HEK293 (cell line): ENCODE data around the gene KIF21A.

Source experiments
- CTCF ChIA-PET: fragments of 350-600 bp; formaldehyde crosslinking; extraction: SDS; loops from one replicate; lab custom pipeline; 2021; ENCODE audit warnings: antibody characterized with exemption; lab: Yijun Ruan, JAX
- POLR2A ChIA-PET: fragments of 300-600 bp; formaldehyde crosslinking; extraction: SDS; loops from one replicate; lab custom pipeline; 2020; ENCODE audit warnings: antibody characterized with exemption, inconsistent platforms; lab: Yijun Ruan, JAX
- H3K27ac ChIP-seq: fragments of 200-500 bp; sonication (Bioruptor generic); 2 replicates; pipeline ENCODE4 v1.5.1; 2014; ENCODE audit warnings: low read depth, low read length, control low read depth, inconsistent platforms; ENCODE audit errors: extremely low read depth
- H3K36me3 ChIP-seq, 2 experiments: fragments of 200-500 bp in 1 of 2; sonication (Bioruptor generic) in 1 of 2; 1 replicate in 1 of 2; 2 replicates in 1 of 2; pipeline ENCODE4 v1.5.1; 2014 to 2017; ENCODE audit warnings: inconsistent platforms in 2 of 2, low read length in 2 of 2; ENCODE audit not compliant: control insufficient read depth in 2 of 2, insufficient read depth in 1 of 2
- H3K4me1 ChIP-seq: fragments of 200-500 bp; sonication (Bioruptor generic); 2 replicates; pipeline ENCODE4 v1.5.1; 2014; ENCODE audit warnings: mild to moderate bottlenecking, low read length, inconsistent platforms; ENCODE audit not compliant: control insufficient read depth, insufficient read depth
- H3K4me3 ChIP-seq: 2 replicates; pipeline ENCODE4 v1.5.1; 2011; ENCODE audit warnings: low read depth, mild to moderate bottlenecking, control low read depth, low read length, moderate library complexity
- H3K9me3 ChIP-seq: fragments of 200-500 bp; sonication (Bioruptor generic); 2 replicates; pipeline ENCODE4 v1.5.1; 2014; ENCODE audit warnings: low read depth, low read length, inconsistent platforms; ENCODE audit not compliant: control insufficient read depth, insufficient read depth
- BCL6B ChIP-seq: fragments of 450-650 bp; formaldehyde crosslinking; IDR thresholded peaks from 2 replicates; pipeline ENCODE4 v1.5.1; 2017; ENCODE audit warnings: missing biosample characterization, missing genetic modification characterization
- IKZF3 ChIP-seq: fragments of 450-650 bp; IDR thresholded peaks from 2 replicates; pipeline ENCODE4 v1.5.0; 2018; ENCODE audit warnings: missing biosample characterization, mild to moderate bottlenecking, missing genetic modification characterization, moderate library complexity
- MZF1 ChIP-seq: fragments of 450-650 bp; formaldehyde crosslinking; IDR thresholded peaks from 2 replicates; pipeline ENCODE4 v1.5.1; 2017; ENCODE audit warnings: missing biosample characterization, missing genetic modification characterization, borderline replicate concordance
- ZBTB8A ChIP-seq: fragments of 450-650 bp; formaldehyde crosslinking; IDR thresholded peaks from 2 replicates; pipeline ENCODE4 v1.5.1; 2016; ENCODE audit warnings: missing biosample characterization, missing genetic modification characterization
- ZFP69B ChIP-seq: fragments of 450-650 bp; formaldehyde crosslinking; IDR thresholded peaks from 2 replicates; pipeline ENCODE4 v1.5.1; 2016; ENCODE audit warnings: missing biosample characterization, missing genetic modification characterization
- ZNF211 ChIP-seq: fragments of 450-650 bp; formaldehyde crosslinking; IDR thresholded peaks from 2 replicates; pipeline ENCODE4 v1.5.1; 2016; ENCODE audit warnings: low read depth, missing biosample characterization, missing genetic modification characterization
- ZNF214 ChIP-seq: fragments of 450-650 bp; formaldehyde crosslinking; IDR thresholded peaks from 2 replicates; pipeline ENCODE4 v1.5.1; 2017; ENCODE audit warnings: missing biosample characterization, mild to moderate bottlenecking, missing genetic modification characterization, borderline replicate concordance
- ZNF239 ChIP-seq: fragments of 450-650 bp; formaldehyde crosslinking; IDR thresholded peaks from 2 replicates; pipeline ENCODE4 v1.5.1; 2016; ENCODE audit warnings: missing biosample characterization, missing genetic modification characterization
- ZNF26 ChIP-seq: fragments of 450-650 bp; formaldehyde crosslinking; IDR thresholded peaks from 2 replicates; pipeline ENCODE4 v1.5.1; 2016; ENCODE audit warnings: missing biosample characterization, missing genetic modification characterization
- ZNF398 ChIP-seq: fragments of 450-650 bp; formaldehyde crosslinking; IDR thresholded peaks from 2 replicates; pipeline ENCODE4 v1.5.1; 2017; ENCODE audit warnings: missing biosample characterization, missing genetic modification characterization
- ZNF423 ChIP-seq: fragments of 450-650 bp; formaldehyde crosslinking; IDR thresholded peaks from 2 replicates; pipeline ENCODE4 v1.5.1; 2016; ENCODE audit warnings: missing biosample characterization, missing genetic modification characterization
- ZNF521 ChIP-seq: fragments of 450-650 bp; formaldehyde crosslinking; IDR thresholded peaks from 2 replicates; pipeline ENCODE4 v1.5.1; 2017; ENCODE audit warnings: missing biosample characterization, mild to moderate bottlenecking, missing genetic modification characterization
- ZNF558 ChIP-seq: fragments of 450-650 bp; formaldehyde crosslinking; IDR thresholded peaks from 2 replicates; pipeline ENCODE4 v1.5.1; 2016; ENCODE audit warnings: missing biosample characterization, missing genetic modification characterization
- ZNF560 ChIP-seq: fragments of 450-650 bp; formaldehyde crosslinking; IDR thresholded peaks from 2 replicates; pipeline ENCODE4 v1.5.1; 2017; ENCODE audit warnings: missing biosample characterization, missing genetic modification characterization, borderline replicate concordance
- ZNF571 ChIP-seq: fragments of 450-650 bp; formaldehyde crosslinking; IDR thresholded peaks from 2 replicates; pipeline ENCODE4 v1.5.0; 2017; ENCODE audit warnings: missing biosample characterization, missing genetic modification characterization
- ZNF654 ChIP-seq: fragments of 450-650 bp; formaldehyde crosslinking; IDR thresholded peaks from 2 replicates; pipeline ENCODE4 v1.5.1; 2016; ENCODE audit warnings: low read depth, missing biosample characterization, missing genetic modification characterization
- ZNF664 ChIP-seq: fragments of 450-650 bp; formaldehyde crosslinking; IDR thresholded peaks from 2 replicates; pipeline ENCODE4 v1.5.1; 2016; ENCODE audit warnings: missing biosample characterization, missing genetic modification characterization
- ZNF747 ChIP-seq: fragments of 450-650 bp; formaldehyde crosslinking; IDR thresholded peaks from 2 replicates; pipeline ENCODE4 v1.5.1; 2016; ENCODE audit warnings: missing biosample characterization, missing genetic modification characterization
- ZSCAN30 ChIP-seq: fragments of 450-650 bp; IDR thresholded peaks from 2 replicates; pipeline ENCODE4 v1.5.1; 2018; ENCODE audit warnings: missing biosample characterization, mild to moderate bottlenecking, missing genetic modification characterization, moderate library complexity
- TF ChIP-seq, protein P1 (sequence below): fragments of 450-650 bp; formaldehyde crosslinking; IDR thresholded peaks from 2 replicates; pipeline ENCODE4 v1.5.1; 2016; ENCODE audit warnings: missing biosample characterization, missing genetic modification characterization

Gene KIF21A

GRCh38 chr12:39435531-39435930 lies 7.4 kb downstream of the KIF21A start:
- no peaks in the 10 kb centered on the region for H3K9me3 ChIP-seq
- TF ChIP-seq ZNF571 (tag by site-specific recombination) (no peak), ZNF423 (tag by site-specific recombination) (no peak), MZF1 (tag by site-specific recombination) (no peak), ZNF26 (tag by site-specific recombination) (no peak), ZNF521 (no peak), ZBTB8A (tag by site-specific recombination) (no peak), ZNF214 (tag by site-specific recombination) (no peak), ZNF558 (tag by site-specific recombination) (no peak)
- TF ChIP-seq, all 188 proteins: peak for 0
- Histone ChIP-seq H3K4me3 (no peak overlapping the region), H3K36me3 (no peaks in the 10 kb centered on the region), H3K4me1 (peaks cover 6% of the 10 kb centered on the region), H3K27ac (no peak overlapping the region)
- POLR2A ChIA-PET: no interaction called here
- CTCF ChIA-PET: no interaction called here

DNA sequence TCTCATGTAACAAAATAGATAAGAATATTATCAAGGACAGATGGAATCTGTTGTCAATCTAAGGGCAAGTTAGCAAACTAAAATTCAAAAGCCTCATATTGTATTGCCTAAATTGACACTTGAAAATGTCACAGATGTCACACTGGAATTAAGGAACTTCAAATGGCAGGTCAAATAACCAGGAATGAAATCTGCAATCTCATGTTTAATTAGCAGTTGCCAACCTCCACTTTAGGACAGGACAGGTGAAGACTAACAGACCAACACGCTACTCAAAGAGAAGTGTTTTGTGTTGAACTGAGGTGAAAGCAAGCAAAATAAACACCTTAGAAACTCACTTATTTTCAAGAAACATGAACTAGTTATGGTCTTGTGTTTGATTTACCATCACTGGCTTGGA lies 11.1 kb downstream of the KIF21A start:
- POLR2A ChIA-PET: no interaction called here
- Histone ChIP-seq H3K36me3 (no peaks in the 10 kb centered on the region), H3K4me3 (no peak overlapping the region), H3K9me3 (no peaks in the 10 kb centered on the region), H3K4me1 (peaks cover 3% of the 10 kb centered on the region; the same call in 1 of the 2 replicates), H3K27ac (no peak overlapping the region)
- TF ChIP-seq ZNF747 (tag by site-specific recombination): no peak
- TF ChIP-seq ZNF398: no peak
- no peak for TF ChIP-seq ZFP69B
- TF ChIP-seq ZNF560: no peak
- TF ChIP-seq ZNF654 (tag by site-specific recombination): no peak
- TF ChIP-seq ZNF664 (tag by site-specific recombination): no peak
- no peak for TF ChIP-seq IKZF3 (tag by site-specific recombination)
- no peak for TF ChIP-seq ZSCAN30
- no peak for TF ChIP-seq BCL6B (tag by site-specific recombination)
- TF ChIP-seq ZNF239: no peak
- TF ChIP-seq, protein P1, sequence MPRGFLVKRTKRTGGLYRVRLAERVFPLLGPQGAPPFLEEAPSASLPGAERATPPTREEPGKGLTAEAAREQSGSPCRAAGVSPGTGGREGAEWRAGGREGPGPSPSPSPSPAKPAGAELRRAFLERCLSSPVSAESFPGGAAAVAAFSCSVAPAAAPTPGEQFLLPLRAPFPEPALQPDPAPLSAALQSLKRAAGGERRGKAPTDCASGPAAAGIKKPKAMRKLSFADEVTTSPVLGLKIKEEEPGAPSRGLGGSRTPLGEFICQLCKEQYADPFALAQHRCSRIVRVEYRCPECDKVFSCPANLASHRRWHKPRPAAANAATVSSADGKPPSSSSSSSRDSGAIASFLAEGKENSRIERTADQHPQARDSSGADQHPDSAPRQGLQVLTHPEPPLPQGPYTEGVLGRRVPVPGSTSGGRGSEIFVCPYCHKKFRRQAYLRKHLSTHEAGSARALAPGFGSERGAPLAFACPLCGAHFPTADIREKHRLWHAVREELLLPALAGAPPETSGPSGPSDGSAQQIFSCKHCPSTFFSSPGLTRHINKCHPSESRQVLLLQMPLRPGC (tag by site-specific recombination): no peak
- TF ChIP-seq ZNF211 (tag by site-specific recombination): no peak
- CTCF ChIA-PET: no interaction called here
